KMS-11 (cell line): ENCODE data around the gene ATP1A2.

Experiments used
- H2AFZ ChIP-seq: fragments of 200-600 bp; sonication (generic); 2 replicates; pipeline ENCODE4 v1.6.1; 2016; ENCODE audit warnings: antibody characterized with exemption, mixed run types, low read depth
- H3K27ac ChIP-seq: fragments of 200-600 bp; sonication (generic); 2 replicates; pipeline ENCODE4 v1.6.1; 2016; ENCODE audit warnings: mild to moderate bottlenecking, mixed run types
- H3K27me3 ChIP-seq: fragments of 200-600 bp; sonication (generic); 2 replicates; pipeline ENCODE4 v1.6.1; 2017; ENCODE audit warnings: mild to moderate bottlenecking, low read depth, mixed run types, moderate library complexity; ENCODE audit not compliant: insufficient read depth
- H3K36me3 ChIP-seq: fragments of 200-600 bp; sonication (generic); 2 replicates; pipeline ENCODE4 v1.6.1; 2017; ENCODE audit warnings: mild to moderate bottlenecking, mixed run types; ENCODE audit not compliant: insufficient read depth
- H3K4me1 ChIP-seq: fragments of 200-600 bp; sonication (generic); 2 replicates; pipeline ENCODE4 v1.6.1; 2016; ENCODE audit warnings: mild to moderate bottlenecking, low read depth, mixed run types; ENCODE audit not compliant: poor library complexity, severe bottlenecking
- H3K4me2 ChIP-seq: fragments of 200-600 bp; sonication (generic); 2 replicates; pipeline ENCODE4 v1.7.0; 2016; ENCODE audit warnings: mild to moderate bottlenecking, mixed run types
- H3K4me3 ChIP-seq: fragments of 200-600 bp; sonication (generic); IDR thresholded peaks from 2 replicates; pipeline ENCODE4 v1.6.1; 2017; ENCODE audit warnings: low read depth, low read length, mixed read lengths; ENCODE audit not compliant: insufficient read depth
- H3K79me2 ChIP-seq: fragments of 200-600 bp; sonication (generic); 2 replicates; pipeline ENCODE4 v1.6.1; 2016; ENCODE audit warnings: low read depth, mixed run types; ENCODE audit not compliant: insufficient read depth
- H3K9ac ChIP-seq: fragments of 200-600 bp; sonication (generic); 2 replicates; pipeline ENCODE4 v1.6.1; 2016; ENCODE audit warnings: mild to moderate bottlenecking, mixed run types
- H4K20me1 ChIP-seq: fragments of 200-600 bp; sonication (generic); 2 replicates; pipeline ENCODE4 v1.6.1; 2016; ENCODE audit warnings: mild to moderate bottlenecking, mixed run types; ENCODE audit not compliant: insufficient read depth
- TF ChIP-seq, protein P1 (sequence below): fragments of 200-600 bp; sonication (generic); conservative IDR thresholded peaks from 2 replicates; pipeline ENCODE4 v1.6.1; 2017; ENCODE audit warnings: low read depth, mild to moderate bottlenecking, antibody characterized with exemption, low read length, moderate library complexity, mixed read lengths

The ATP1A2 gene

DNA sequence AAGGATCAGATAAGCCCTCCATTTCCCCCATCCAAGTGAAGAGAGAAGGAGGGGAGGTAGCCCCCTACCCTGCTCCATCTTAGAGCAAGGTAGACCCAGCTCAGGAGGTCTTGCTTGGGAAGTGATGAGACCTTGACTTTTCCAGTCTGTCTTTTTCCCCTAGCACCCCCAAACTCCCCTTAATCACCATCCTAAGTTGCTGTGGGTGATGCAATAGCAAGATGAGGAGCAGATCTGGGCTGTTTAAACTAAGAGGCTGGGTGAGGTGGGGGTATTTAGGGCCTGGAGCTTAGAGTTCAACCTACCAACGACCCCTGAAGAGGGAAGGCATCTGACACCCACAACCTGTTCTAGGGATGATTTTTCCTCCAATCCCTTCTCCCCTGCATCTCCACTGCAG lies 1.7 kb downstream of the ATP1A2 start:
- TF ChIP-seq, protein P1, sequence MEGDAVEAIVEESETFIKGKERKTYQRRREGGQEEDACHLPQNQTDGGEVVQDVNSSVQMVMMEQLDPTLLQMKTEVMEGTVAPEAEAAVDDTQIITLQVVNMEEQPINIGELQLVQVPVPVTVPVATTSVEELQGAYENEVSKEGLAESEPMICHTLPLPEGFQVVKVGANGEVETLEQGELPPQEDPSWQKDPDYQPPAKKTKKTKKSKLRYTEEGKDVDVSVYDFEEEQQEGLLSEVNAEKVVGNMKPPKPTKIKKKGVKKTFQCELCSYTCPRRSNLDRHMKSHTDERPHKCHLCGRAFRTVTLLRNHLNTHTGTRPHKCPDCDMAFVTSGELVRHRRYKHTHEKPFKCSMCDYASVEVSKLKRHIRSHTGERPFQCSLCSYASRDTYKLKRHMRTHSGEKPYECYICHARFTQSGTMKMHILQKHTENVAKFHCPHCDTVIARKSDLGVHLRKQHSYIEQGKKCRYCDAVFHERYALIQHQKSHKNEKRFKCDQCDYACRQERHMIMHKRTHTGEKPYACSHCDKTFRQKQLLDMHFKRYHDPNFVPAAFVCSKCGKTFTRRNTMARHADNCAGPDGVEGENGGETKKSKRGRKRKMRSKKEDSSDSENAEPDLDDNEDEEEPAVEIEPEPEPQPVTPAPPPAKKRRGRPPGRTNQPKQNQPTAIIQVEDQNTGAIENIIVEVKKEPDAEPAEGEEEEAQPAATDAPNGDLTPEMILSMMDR = no peak
- no peaks in the 10 kb centered on the region for H4K20me1 ChIP-seq
- H3K79me2 ChIP-seq = no peaks in the 10 kb centered on the region
- no peak overlapping the region for H2AFZ ChIP-seq
- H3K27ac ChIP-seq = no peak overlapping the region
- H3K36me3 ChIP-seq = no peaks in the 10 kb centered on the region
- no peaks in the 10 kb centered on the region for H3K4me1 ChIP-seq
- H3K27me3 ChIP-seq = no peaks in the 10 kb centered on the region
- no peak overlapping the region for H3K4me2 ChIP-seq
- H3K4me3 ChIP-seq = no peak overlapping the region
- H3K9ac ChIP-seq = no peak overlapping the region

GRCh38 chr1:160117709-160118183 lies 2.2 kb downstream of the ATP1A2 start:
- Histone ChIP-seq H3K4me1 (no peaks in the 10 kb centered on the region), H3K36me3 (no peaks in the 10 kb centered on the region), H3K79me2 (no peaks in the 10 kb centered on the region), H3K4me3 (no peak overlapping the region), H3K9ac (no peak overlapping the region), H3K27me3 (no peaks in the 10 kb centered on the region), H4K20me1 (no peaks in the 10 kb centered on the region), H2AFZ (no peak overlapping the region), H3K4me2 (no peak overlapping the region), H3K27ac (no peak overlapping the region)
- TF ChIP-seq, protein P1 = no peak

- Histone ChIP-seq H4K20me1 (no peaks in the 10 kb centered on the region), H3K27me3 (no peaks in the 10 kb centered on the region), H2AFZ (no peak overlapping the region), H3K4me2 (no peak overlapping the region), H3K9ac (no peak overlapping the region), H3K79me2 (no peaks in the 10 kb centered on the region), H3K36me3 (no peaks in the 10 kb centered on the region), H3K4me1 (no peaks in the 10 kb centered on the region), H3K27ac (no peak overlapping the region), H3K4me3 (no peak overlapping the region)
- TF ChIP-seq, protein P1 = no peak
Observed at GRCh38 chr1:160118928-160119327, 3.4 kb downstream of the ATP1A2 start.

DNA sequence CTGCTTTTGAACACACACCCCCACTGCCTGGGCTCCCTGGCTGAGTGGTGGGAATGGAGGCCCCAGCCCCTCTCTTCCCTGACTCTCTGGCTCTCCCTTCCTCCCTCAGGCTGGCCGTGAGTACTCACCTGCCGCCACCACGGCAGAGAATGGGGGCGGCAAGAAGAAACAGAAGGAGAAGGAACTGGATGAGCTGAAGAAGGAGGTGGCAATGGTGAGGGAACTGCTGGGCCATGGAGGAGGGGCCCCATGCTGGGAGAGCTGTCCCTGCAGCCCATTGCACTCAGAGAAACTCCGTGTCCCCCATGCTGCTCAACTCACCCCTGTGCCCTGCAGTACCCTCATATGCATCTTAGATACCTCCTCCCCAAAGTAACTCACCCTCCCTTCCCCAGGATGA lies 5.2 kb downstream of the ATP1A2 start:
- TF ChIP-seq, protein P1 = no peak
- H3K4me2 ChIP-seq = no peak overlapping the region

More for the DNA sequence above, 5.2 kb downstream of the ATP1A2 start:
- Histone ChIP-seq H2AFZ (no peak overlapping the region), H3K79me2 (no peaks in the 10 kb centered on the region), H4K20me1 (no peaks in the 10 kb centered on the region), H3K27me3 (no peaks in the 10 kb centered on the region), H3K9ac (no peak overlapping the region), H3K4me1 (peaks cover 11% of the 10 kb centered on the region), H3K4me3 (no peak overlapping the region), H3K27ac (no peak overlapping the region), H3K36me3 (no peaks in the 10 kb centered on the region)
